GM10266 (cell line): ENCODE measurements around the gene NFATC3.
"Not testable (repeated sequence)": the region's sequence is repeated elsewhere in the genome, so short reads cannot be mapped to it uniquely, and the experiment has no call there.

Source experiments
- DNase-seq: peaks from one replicate; pipeline ENCODE4 v3.0.0; 2012; ENCODE audit errors: extremely low spot score
- CTCF ChIP-seq: IDR thresholded peaks from 2 replicates; pipeline ENCODE4 v1.5.1; 2012; ENCODE audit warnings: mild to moderate bottlenecking, low read depth; ENCODE audit not compliant: control insufficient read depth, insufficient read depth; ENCODE audit errors: missing control alignments

Gene NFATC3

DNA sequence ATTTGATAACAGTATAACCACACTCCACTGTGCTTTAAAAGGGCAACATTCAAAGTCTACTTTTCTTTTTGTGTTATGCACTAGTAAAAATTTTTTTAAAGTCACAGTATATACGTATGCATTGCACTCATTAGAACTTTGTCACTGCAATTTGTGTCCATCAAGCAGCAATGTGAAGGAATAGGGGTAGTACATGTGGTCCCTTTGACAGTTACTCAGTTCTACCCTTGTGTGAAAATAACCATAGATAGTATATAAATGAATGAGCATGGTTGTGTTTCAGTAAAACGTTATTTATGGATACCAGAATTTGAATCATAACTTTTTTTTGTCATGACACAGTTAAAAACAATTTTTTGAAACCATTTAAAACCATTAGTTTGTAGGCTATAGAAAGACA is 30.7 kb downstream of the NFATC3 start:
- TF ChIP-seq CTCF: no peak
- DNase-seq: no peak

DNA sequence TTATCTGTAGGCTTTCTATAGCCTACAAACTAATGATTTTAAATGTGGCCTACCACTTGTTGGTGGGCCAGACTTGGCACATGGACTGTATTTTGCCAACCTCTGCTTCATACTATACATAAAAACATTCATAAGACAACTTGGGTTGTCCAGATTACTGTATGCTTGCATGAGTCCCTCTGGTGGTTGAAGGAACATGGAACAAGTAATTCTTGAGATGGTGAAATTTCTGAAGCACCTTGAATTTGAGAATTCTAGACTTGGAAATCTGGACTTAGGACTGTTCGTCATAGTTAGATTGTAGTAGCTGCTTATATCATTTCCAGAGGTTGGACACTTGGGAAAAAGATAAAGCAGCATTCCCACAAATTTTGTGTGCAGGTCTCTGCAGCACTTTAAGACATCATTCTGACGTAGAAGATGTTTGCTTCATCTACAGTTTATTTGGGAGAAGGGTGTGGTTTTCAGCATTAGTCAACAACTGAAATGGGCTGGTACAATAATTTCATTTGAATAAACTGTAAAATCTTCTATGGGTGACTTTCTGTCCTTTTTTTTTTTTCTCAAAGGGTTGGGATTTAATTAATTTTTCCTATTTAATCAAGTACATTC is 31.2 kb downstream of the NFATC3 start:
- peak; percentile 20 for DNase-seq

DNA sequence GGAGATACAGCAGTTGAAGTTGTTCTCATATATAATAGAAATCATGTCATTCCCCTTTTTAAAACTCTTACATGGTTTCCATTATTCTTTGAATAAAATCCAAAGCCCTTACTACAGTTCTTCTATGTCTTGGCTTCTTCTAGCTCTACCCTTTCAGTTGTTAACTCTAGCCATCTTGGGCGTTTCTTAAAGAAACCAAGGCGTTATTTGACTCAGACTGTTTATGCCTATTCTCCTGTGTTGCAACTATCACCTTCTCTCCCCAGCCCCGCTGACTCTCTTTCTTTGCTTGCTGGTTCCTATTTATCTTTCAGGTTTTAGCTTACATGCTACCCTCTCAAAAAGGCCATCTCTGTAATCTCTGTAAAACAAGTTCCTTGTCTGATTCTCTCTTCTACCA is 32.7 kb downstream of the NFATC3 start:
- no peak for DNase-seq
- no peak for TF ChIP-seq CTCF

More for the DNA sequence above, 31.2 kb downstream of the NFATC3 start:
- peak; percentile 50 for TF ChIP-seq CTCF

DNA sequence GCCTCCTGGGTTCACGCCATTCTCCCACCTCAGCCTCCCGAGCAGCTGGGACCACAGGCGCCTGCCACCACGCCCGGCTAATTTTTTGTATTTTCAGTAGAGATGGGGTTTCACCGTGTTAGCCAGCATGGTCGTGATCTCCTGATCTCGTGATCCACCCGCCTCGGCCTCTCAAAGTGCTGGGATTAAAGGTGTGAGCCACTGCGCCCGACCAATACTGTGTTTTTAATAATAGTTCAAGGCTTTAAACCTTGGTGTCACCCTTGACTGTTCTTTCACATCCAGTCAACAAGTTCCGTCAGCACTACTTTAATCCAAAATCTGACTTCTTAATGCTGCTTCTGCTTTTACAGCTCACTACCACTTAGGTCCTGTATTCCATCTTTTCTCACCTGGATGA is 33.8 kb downstream of the NFATC3 start:
- peak; percentile 29 for DNase-seq

- not testable (repeated sequence) for DNase-seq
Measured at GRCh38 chr16:68120496-68120895, 35.3 kb downstream of the NFATC3 start.

DNA sequence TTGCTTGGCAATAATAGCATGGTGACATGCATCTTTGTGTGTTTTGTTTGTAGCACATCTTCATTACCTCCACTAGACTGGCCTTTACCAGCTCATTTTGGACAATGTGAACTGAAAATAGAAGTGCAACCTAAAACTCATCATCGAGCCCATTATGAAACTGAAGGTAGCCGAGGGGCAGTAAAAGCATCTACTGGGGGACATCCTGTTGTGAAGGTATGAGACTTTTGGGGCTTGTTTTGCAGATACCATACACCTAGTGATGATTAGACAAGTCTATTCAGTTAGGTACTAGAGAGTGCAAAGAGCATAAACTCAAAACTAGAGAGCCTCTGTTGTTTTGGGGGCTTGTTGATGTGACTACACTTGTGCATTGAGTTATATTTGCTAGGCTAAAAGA is 41.2 kb downstream of the NFATC3 start:
- no peak for TF ChIP-seq CTCF
- DNase-seq: peak; percentile 16

GRCh38 chr16:68128577-68129305 is 43.6 kb downstream of the NFATC3 start:
- TF ChIP-seq CTCF: no peak
- no peak for DNase-seq

- TF ChIP-seq CTCF: no peak
- DNase-seq: no peak
Measured at GRCh38 chr16:68130520-68130919, 45.4 kb downstream of the NFATC3 start.
